WTC11 (cell line): ENCODE measurements around the gene CCL2. TPM values are rescaled to one million over a fixed set of nuclear protein-coding genes. Genes with fewer than 3 reads are reported as not detected.
A peak's percentile ranks its signal among the peaks of the same experiment; 100 is the strongest.

ENCODE experiments used
- ATAC-seq: fragments of 200-7000 bp; cut with Tn5 transposase; 2 replicates; pipeline ENCODE4 v1.10.0; 2021; ENCODE audit warnings: mild to moderate bottlenecking, moderate library complexity
- CTCF ChIA-PET: fragments of 300-600 bp; sonication (Branson Sonifier 250); formaldehyde crosslinking; loops from one replicate; lab custom pipeline; 2021; ENCODE audit warnings: antibody characterized with exemption; lab: Charles Lee
- POLR2A ChIA-PET: fragments of 350-600 bp; sonication (Branson Sonifier 250); formaldehyde crosslinking; loops from one replicate; lab custom pipeline; 2021; ENCODE audit warnings: antibody characterized with exemption; lab: Charles Lee
- DNase-seq: peaks from one replicate; pipeline ENCODE4 v3.0.0; 2021; ENCODE audit warnings: low spot score
- H3K27ac Mint-ChIP-seq: 2 replicates; pipeline ENCODE4 v1.8.0; 2021; ENCODE audit warnings: mixed read lengths
- H3K27me3 Mint-ChIP-seq: 2 replicates; pipeline ENCODE4 v1.8.0; 2021; ENCODE audit warnings: low read depth, mild to moderate bottlenecking, moderate library complexity, mixed read lengths
- H3K36me3 Mint-ChIP-seq: 2 replicates; pipeline ENCODE4 v1.8.0; 2021; ENCODE audit warnings: mixed read lengths
- H3K4me1 Mint-ChIP-seq: 2 replicates; pipeline ENCODE4 v1.8.0; 2022; ENCODE audit warnings: mixed read lengths
- H3K4me3 Mint-ChIP-seq: 2 replicates; pipeline ENCODE4 v1.8.0; 2021; ENCODE audit warnings: mild to moderate bottlenecking, moderate library complexity, mixed read lengths
- H3K9me3 Mint-ChIP-seq: 2 replicates; pipeline ENCODE4 v1.8.0; 2021; ENCODE audit warnings: mixed read lengths
- ARID4B ChIP-seq: sonication (generic); formaldehyde crosslinking; IDR thresholded peaks from 2 replicates; pipeline ENCODE4 v1.8.0; 2023; ENCODE audit warnings: missing genetic modification reagents, mild to moderate bottlenecking, borderline replicate concordance
- CBFB ChIP-seq: sonication (generic); formaldehyde crosslinking; IDR thresholded peaks from 2 replicates; pipeline ENCODE4 v1.8.1; 2022; ENCODE audit warnings: mild to moderate bottlenecking, low read depth, missing genetic modification reagents
- CREM ChIP-seq: sonication (generic); formaldehyde crosslinking; IDR thresholded peaks from 2 replicates; pipeline ENCODE4 v1.8.1; 2022; ENCODE audit warnings: mild to moderate bottlenecking, missing genetic modification reagents, moderate library complexity
- FOXP1 ChIP-seq: sonication (generic); formaldehyde crosslinking; IDR thresholded peaks from 2 replicates; pipeline ENCODE4 v1.8.0; 2022; ENCODE audit warnings: missing genetic modification reagents, mild to moderate bottlenecking, moderate library complexity, borderline replicate concordance
- GTF2I ChIP-seq: fragments of 250-450 bp; sonication (Bioruptor Pico); conservative IDR thresholded peaks from 2 replicates; pipeline ENCODE4 v1.4.0; 2021; ENCODE audit warnings: mild to moderate bottlenecking
- JAZF1 ChIP-seq: fragments of 250-450 bp; sonication (Bioruptor Pico); IDR thresholded peaks from 2 replicates; pipeline ENCODE4 v1.9.0; 2021; ENCODE audit warnings: moderate library complexity, mild to moderate bottlenecking, inconsistent platforms
- NFE2L1 ChIP-seq: sonication (generic); formaldehyde crosslinking; IDR thresholded peaks from 2 replicates; pipeline ENCODE4 v1.8.1; 2023; ENCODE audit warnings: missing genetic modification reagents
- NR3C1 ChIP-seq: sonication (generic); formaldehyde crosslinking; conservative IDR thresholded peaks from 2 replicates; pipeline ENCODE4 v1.8.1; 2023; ENCODE audit warnings: low read depth, mild to moderate bottlenecking, missing genetic modification reagents
- RELA ChIP-seq: sonication (generic); formaldehyde crosslinking; IDR thresholded peaks from 2 replicates; pipeline ENCODE4 v1.8.1; 2022; ENCODE audit warnings: missing genetic modification reagents, mild to moderate bottlenecking, borderline replicate concordance
- ZNF219 ChIP-seq: sonication (generic); formaldehyde crosslinking; IDR thresholded peaks from 2 replicates; pipeline ENCODE4 v1.8.0; 2023; ENCODE audit warnings: missing genetic modification reagents, mild to moderate bottlenecking, borderline replicate concordance
- ZNF396 ChIP-seq: fragments of 250-450 bp; sonication (Bioruptor Pico); IDR thresholded peaks from 2 replicates; pipeline ENCODE4 v1.8.0; 2021; ENCODE audit warnings: mild to moderate bottlenecking, moderate library complexity, borderline replicate concordance
- ZNF423 ChIP-seq: fragments of 250-450 bp; sonication (Bioruptor Pico); IDR thresholded peaks from 2 replicates; pipeline ENCODE4 v2.1.2; 2022; ENCODE audit warnings: mild to moderate bottlenecking, moderate library complexity
- ZNF671 ChIP-seq: fragments of 250-450 bp; sonication (Bioruptor Pico); IDR thresholded peaks from 2 replicates; pipeline ENCODE4 v1.8.0; 2021; ENCODE audit warnings: mild to moderate bottlenecking
- ZSCAN18 ChIP-seq: fragments of 250-450 bp; sonication (Bioruptor Pico); IDR thresholded peaks from 2 replicates; pipeline ENCODE4 v2.1.2; 2022; ENCODE audit warnings: mild to moderate bottlenecking, moderate library complexity
- total RNA-seq: library from RNA; stranded (reverse); gene quantifications from 3 replicates; pipeline ENCODE4 v1.2.3, GENCODE V29; 2021
- TF ChIP-seq, protein P1 (sequence below): sonication (generic); formaldehyde crosslinking; IDR thresholded peaks from 2 replicates; pipeline ENCODE4 v1.8.1; 2023; ENCODE audit warnings: mild to moderate bottlenecking, moderate library complexity, missing genetic modification reagents
- TF ChIP-seq, protein P2 (sequence below): fragments of 250-450 bp; sonication (Bioruptor Pico); IDR thresholded peaks from 2 replicates; pipeline ENCODE4 v1.8.0; 2021; ENCODE audit warnings: mild to moderate bottlenecking
- TF ChIP-seq, protein P3 (sequence below): sonication (generic); formaldehyde crosslinking; IDR thresholded peaks from 2 replicates; pipeline ENCODE4 v1.8.0; 2022; ENCODE audit warnings: missing genetic modification reagents

Gene CCL2
- total RNA-seq, 1 experiment from 2014 or later = 5.3 TPM

DNA sequence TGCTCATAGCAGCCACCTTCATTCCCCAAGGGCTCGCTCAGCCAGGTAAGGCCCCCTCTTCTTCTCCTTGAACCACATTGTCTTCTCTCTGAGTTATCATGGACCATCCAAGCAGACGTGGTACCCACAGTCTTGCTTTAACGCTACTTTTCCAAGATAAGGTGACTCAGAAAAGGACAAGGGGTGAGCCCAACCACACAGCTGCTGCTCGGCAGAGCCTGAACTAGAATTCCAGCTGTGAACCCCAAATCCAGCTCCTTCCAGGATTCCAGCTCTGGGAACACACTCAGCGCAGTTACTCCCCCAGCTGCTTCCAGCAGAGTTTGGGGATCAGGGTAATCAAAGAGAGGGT is 272 bp downstream of the CCL2 start:
- DNase-seq (no peak), ATAC-seq (peak; percentile 6; the same call in 1 of the 2 replicates)
- Mint-ChIP-seq H3K9me3 (no peaks in the 10 kb centered on the region), H3K27ac (peak overlapping the region; percentile 98), H3K4me1 (peaks cover 62% of the 10 kb centered on the region), H3K4me3 (peak overlapping the region; percentile 72), H3K27me3 (peaks cover 27% of the 10 kb centered on the region), H3K36me3 (no peaks in the 10 kb centered on the region)
- POLR2A ChIA-PET = interaction anchor here (1.5 kb wide), 1 partner anchor 91 kb away, joined by 6 read pairs; no protein-coding TSS in a partner anchor
- TF ChIP-seq CBFB (CRISPR knock-in tag) = no peak
- TF ChIP-seq, protein P1, sequence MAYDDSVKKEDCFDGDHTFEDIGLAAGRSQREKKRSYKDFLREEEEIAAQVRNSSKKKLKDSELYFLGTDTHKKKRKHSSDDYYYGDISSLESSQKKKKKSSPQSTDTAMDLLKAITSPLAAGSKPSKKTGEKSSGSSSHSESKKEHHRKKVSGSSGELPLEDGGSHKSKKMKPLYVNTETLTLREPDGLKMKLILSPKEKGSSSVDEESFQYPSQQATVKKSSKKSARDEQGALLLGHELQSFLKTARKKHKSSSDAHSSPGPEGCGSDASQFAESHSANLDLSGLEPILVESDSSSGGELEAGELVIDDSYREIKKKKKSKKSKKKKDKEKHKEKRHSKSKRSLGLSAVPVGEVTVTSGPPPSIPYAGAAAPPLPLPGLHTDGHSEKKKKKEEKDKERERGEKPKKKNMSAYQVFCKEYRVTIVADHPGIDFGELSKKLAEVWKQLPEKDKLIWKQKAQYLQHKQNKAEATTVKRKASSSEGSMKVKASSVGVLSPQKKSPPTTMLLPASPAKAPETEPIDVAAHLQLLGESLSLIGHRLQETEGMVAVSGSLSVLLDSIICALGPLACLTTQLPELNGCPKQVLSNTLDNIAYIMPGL (CRISPR knock-in tag) = no peak
- no peak for TF ChIP-seq RELA (CRISPR knock-in tag)
- TF ChIP-seq, protein P2, sequence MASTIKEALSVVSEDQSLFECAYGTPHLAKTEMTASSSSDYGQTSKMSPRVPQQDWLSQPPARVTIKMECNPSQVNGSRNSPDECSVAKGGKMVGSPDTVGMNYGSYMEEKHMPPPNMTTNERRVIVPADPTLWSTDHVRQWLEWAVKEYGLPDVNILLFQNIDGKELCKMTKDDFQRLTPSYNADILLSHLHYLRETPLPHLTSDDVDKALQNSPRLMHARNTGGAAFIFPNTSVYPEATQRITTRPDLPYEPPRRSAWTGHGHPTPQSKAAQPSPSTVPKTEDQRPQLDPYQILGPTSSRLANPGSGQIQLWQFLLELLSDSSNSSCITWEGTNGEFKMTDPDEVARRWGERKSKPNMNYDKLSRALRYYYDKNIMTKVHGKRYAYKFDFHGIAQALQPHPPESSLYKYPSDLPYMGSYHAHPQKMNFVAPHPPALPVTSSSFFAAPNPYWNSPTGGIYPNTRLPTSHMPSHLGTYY (CRISPR knock-in tag) = no peak
- no peak for TF ChIP-seq NFE2L1 (CRISPR knock-in tag)
- no peak for TF ChIP-seq ZSCAN18 (CRISPR knock-in tag)
- TF ChIP-seq ZNF219 (CRISPR knock-in tag) = no peak
- no peak for TF ChIP-seq ZNF671
- no peak for TF ChIP-seq JAZF1
- TF ChIP-seq FOXP1 (CRISPR knock-in tag) = no peak
- TF ChIP-seq NR3C1 = no peak
- no peak for TF ChIP-seq ZNF396 (CRISPR knock-in tag)
- no peak for TF ChIP-seq CREM (CRISPR knock-in tag)
- TF ChIP-seq, protein P3, sequence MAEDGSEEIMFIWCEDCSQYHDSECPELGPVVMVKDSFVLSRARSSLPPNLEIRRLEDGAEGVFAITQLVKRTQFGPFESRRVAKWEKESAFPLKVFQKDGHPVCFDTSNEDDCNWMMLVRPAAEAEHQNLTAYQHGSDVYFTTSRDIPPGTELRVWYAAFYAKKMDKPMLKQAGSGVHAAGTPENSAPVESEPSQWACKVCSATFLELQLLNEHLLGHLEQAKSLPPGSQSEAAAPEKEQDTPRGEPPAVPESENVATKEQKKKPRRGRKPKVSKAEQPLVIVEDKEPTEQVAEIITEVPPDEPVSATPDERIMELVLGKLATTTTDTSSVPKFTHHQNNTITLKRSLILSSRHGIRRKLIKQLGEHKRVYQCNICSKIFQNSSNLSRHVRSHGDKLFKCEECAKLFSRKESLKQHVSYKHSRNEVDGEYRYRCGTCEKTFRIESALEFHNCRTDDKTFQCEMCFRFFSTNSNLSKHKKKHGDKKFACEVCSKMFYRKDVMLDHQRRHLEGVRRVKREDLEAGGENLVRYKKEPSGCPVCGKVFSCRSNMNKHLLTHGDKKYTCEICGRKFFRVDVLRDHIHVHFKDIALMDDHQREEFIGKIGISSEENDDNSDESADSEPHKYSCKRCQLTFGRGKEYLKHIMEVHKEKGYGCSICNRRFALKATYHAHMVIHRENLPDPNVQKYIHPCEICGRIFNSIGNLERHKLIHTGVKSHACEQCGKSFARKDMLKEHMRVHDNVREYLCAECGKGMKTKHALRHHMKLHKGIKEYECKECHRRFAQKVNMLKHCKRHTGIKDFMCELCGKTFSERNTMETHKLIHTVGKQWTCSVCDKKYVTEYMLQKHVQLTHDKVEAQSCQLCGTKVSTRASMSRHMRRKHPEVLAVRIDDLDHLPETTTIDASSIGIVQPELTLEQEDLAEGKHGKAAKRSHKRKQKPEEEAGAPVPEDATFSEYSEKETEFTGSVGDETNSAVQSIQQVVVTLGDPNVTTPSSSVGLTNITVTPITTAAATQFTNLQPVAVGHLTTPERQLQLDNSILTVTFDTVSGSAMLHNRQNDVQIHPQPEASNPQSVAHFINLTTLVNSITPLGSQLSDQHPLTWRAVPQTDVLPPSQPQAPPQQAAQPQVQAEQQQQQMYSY (CRISPR knock-in tag) = no peak
- CTCF ChIA-PET = interaction anchor here (1.2 to 3.1 kb wide), 2 partner anchors 106 to 107 kb away, joined by 3 to 28 read pairs; no protein-coding TSS in a partner anchor

DNA sequence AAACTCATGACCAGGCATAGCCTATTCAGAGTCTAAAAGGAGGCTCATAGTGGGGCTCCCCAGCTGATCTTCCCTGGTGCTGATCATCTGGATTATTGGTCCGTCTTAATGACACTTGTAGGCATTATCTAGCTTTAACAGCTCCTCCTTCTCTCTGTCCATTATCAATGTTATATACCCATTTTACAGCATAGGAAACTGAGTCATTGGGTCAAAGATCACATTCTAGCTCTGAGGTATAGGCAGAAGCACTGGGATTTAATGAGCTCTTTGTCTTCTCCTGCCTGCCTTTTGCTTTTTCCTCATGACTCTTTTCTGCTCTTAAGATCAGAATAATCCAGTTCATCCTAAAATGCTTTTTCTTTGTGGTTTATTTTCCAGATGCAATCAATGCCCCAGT is 756 bp downstream of the CCL2 start:
- peaks cover 57% of the 10 kb centered on the region for H3K4me1 Mint-ChIP-seq
- H3K27ac Mint-ChIP-seq = peak overlapping the region; percentile 98; the same call in 1 of the 2 replicates
- CTCF ChIA-PET = interaction anchor here (1.2 to 3.1 kb wide), 2 partner anchors 105 to 107 kb away, joined by 3 to 28 read pairs; no protein-coding TSS in a partner anchor
- peaks cover 29% of the 10 kb centered on the region for H3K27me3 Mint-ChIP-seq
- no peak for ATAC-seq
- no peak for TF ChIP-seq ZNF423 (CRISPR knock-in tag)
- no peak for TF ChIP-seq GTF2I (CRISPR knock-in tag)
- TF ChIP-seq ARID4B = no peak
- H3K4me3 Mint-ChIP-seq = peak overlapping the region; percentile 72
- POLR2A ChIA-PET = no interaction called here
- DNase-seq = no peak
- H3K9me3 Mint-ChIP-seq = no peaks in the 10 kb centered on the region
- no peaks in the 10 kb centered on the region for H3K36me3 Mint-ChIP-seq
